Measurements from ENCODE around the gene STX5.
"Not testable (repeated sequence)": the region's sequence is repeated elsewhere in the genome, so short reads cannot be mapped to it uniquely, and the experiment has no call there.

Gene STX5

DNA sequence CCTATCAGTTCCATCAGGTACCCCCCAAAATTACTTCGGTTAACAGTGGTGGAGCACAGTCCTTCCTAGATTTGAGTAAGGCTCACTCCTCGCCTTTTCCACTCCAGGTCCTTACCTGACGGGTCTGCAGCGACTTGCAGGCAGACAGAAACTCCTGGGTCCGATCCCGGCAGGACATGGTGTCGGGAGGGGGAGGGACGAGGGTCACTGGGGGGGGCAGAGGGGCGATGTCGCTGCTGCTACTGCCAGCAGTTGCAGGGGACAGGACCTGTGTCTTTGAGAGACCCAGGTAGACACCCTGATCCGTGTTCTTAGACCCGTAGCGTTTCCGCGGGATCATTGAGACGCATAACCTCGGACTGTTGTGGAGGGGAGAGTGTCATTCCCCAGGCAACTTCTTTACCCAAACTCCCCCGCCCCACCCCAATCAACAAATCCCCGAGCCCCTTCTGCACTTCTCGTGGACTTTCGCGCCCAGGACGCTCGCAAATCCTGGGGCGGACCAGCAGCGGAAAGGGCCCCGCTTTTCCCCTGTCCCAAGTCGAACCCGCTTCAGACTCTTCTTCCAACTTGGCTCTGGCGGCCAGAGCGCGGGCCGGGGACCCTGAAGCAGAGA, 839 bp downstream of the STX5 start:
- DNase-seq (ENCODE audit: low spot score), result no peak
- no peak for FAIRE-seq

DNA sequence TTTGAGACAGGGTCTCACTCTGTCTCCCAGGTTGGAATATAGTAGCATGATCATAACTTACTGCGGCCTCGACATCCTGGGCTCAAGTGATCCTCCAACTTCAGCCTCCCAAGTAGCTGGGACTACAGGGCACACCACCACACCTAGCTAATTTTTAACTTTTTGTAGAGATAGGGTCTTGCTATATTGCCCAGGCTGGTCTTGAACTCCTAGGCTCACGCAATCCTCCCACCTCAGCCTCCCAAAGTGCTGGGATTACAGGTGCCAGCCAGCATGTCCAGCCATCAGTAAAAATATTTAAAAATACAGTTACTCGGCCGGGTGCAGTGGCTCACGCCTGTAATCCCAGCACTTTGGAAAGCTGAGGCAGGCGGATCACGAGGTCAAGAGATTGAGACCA, 3.7 kb downstream of the STX5 start:
- not testable (repeated sequence) for DNase-seq (ENCODE audit: low spot score); FAIRE-seq

DNA sequence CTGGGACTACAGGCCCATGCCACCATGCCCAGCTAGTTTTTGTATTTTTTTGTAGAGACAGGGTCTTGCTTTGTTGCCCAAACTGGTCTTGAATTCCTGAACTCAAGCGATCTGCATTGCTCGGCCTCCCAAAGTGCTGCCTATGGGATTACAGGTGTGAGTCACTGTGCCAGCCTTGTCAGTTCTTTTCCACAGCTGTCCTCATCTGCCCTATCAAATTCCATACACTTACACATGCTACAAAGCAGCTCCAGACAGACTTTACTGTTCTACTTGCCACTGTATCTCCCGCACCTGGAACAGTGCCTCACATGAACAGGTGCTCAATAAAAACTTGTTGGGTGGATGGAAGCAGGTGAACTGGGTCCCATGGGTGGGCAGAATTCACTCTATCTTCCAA, 8.2 kb downstream of the STX5 start:
- FAIRE-seq (no peak), DNase-seq (ENCODE audit: low spot score) (no peak)

DNA sequence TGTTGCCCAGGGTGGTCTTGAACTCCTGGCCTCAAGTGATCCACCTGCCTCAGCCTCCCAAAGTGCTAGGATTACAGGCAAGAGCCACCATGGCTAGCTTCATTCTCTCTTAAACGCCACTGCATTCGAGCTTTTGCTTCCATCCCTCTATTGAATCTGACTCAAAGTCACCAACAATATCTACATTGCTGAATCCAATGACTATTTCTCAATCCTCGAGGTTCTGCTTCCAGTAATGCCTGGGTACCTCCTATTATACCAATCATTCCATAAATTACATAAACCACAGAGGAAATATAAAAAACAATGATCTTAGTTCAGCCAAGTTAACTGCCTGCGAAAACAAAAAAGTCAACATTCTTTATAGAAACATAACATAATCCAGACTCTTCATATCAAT, 14.7 kb downstream of the STX5 start:
- DNase-seq (ENCODE audit: low spot score) (no peak), FAIRE-seq (no peak)

DNA sequence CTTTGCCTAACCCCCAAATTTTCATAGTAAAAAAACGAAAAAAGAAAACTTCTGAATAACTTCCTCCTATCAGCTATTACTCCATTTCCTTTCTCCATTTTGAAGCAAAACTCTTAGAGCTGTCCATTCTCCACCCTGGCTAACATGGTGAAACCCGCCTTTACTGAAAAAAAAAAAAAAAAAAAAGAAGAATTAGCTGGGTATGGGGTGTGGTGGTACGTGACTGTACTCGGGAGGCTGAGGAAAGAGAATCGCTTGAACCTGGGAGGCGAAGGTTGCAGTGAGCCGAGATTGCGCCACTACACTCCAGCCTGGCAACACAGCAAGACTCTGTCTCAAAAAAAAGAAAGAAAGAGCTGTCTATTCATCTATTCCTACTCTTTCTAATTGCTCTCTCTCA, 15.3 kb downstream of the STX5 start:
- DNase-seq (ENCODE audit: low spot score) (no peak), FAIRE-seq (no peak)

DNA sequence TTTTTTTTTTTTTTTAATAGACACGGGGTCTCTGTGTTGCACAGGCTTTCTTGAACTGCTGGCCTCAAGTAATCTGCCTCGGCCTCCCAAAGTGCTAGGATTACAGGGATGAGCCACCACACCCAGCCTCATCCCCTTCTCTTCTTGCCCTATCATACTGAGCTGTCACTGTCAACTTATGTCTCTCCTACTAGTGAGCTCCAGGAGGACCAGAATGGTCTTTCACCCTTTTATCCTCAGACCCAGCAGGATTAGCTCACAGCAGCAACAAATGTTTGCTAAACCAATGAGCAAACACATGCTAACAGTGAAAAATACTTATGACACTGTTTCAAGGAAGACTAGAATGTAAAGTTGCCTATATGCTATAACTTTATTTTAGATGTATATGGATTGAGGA, 20.2 kb downstream of the STX5 start:
- no peak for FAIRE-seq
- DNase-seq (ENCODE audit: low spot score), result no peak

DNA sequence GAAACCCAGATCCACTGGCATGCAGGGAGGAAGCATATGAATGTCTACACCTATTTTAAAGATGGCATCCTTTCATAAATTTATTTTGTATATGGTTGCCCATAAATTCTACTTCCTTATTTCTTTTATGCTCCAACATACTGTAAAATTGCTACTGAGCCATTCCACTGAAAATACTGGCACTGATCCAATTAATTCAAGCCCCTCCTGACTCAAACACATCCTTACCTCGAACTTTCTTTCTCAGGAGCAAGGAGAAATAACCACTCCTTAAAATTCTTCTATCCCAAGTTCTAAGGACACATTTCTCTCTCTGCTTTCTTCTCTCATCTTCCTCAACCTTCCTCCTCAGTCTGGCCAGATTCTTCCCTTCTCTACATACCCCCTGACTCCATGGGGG, 21.1 kb downstream of the STX5 start:
- FAIRE-seq (no peak), DNase-seq (ENCODE audit: low spot score) (no peak)

DNA sequence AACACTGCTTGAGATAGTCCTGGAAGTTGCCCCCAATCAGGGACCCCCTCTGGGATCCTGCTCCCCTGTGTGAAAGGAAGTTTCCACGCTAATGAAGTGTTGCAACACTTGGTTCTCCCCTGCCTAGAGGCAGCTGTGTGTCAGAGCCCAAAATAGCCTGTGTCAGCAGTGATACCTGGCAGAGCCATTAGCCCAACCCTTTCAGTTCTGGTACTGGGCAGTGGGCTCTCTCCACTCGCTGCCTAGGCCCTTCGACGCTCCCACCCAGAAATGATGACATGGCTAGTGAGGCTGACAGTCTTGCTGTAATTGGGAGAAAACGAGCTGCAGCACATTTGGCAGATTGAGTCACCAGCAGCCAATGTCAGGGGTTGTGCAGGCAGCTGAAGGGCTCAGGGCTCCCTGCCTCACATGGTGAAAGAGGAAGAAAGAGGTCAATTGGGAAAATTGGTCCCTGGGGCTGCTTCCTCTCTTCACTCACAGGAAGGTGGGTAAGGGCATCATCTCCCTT, 25.2 kb downstream of the STX5 start:
- no peak for DNase-seq (ENCODE audit: low spot score)
- FAIRE-seq, result no peak

DNA sequence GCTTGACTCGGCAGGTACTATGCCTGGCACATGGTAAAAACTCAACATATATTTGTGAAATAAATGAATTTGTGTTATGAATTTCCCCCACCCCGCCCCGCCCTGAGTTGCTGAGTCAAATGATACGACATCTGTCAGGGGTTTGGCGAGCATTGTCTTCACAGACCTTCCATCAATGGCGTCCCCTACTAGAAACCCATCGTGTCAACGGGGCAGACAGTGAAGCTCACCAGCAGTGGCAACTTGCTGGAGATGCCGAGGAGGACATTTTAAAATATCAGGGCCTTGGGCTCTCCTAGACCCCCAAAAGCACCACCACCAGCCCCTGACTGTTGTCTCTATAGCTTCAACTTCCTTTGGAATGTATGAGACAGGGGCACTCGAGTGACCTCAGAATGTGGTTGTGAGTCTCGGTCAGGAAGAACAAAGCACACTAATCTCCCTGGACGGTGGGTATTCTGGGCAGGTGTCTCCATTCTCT, 25.9 kb downstream of the STX5 start:
- FAIRE-seq (no peak), DNase-seq (ENCODE audit: low spot score) (no peak)

DNA sequence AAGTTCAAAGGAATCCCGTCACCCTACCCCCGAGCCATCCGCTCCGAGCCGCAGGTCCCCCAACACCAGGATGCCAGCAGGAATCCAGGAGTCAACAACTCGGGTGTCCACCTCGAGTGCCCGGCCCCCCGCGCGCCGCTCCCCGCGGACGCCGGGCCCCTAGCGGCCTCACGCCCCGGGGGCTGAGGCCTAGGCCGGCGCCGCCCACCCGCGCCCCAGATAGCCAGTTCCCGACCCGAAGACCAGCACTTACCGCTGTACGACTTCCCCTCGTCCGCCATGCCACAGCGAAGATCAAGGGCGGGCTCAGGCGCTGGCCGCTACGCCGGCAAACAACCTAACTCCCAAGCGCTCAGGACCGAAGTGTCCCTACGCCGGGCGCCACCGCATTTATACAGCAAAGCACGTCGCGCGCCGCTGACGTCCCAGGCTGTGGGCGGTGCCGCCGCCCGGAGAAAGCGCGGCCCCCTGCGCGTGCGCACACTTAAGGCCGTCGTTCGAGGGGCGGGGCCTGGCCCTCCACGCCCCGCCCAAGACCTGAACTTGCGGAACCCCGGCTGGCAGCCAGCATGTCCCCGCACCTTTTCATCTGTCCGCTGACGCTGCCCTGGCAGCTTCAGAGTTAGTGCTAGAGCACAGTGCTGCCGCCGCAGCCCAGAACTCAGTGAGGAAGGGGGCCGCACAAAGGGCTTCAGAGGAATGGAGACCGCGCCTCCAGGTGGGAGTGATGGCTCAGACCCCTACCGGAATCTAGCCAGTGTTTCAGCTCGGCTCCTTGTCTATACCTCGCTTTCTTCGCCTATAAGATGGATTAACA, 26.6 kb downstream of the STX5 start, which contains the start of gene NXF1:
Gene NXF1, minus strand, starts transcription at position 365 of the 817 bp plus-strand sequence. Its CDS starts 84 bp downstream, at position 281.
- no peak for FAIRE-seq
- peak; percentile 87 for DNase-seq (ENCODE audit: low spot score)

DNA sequence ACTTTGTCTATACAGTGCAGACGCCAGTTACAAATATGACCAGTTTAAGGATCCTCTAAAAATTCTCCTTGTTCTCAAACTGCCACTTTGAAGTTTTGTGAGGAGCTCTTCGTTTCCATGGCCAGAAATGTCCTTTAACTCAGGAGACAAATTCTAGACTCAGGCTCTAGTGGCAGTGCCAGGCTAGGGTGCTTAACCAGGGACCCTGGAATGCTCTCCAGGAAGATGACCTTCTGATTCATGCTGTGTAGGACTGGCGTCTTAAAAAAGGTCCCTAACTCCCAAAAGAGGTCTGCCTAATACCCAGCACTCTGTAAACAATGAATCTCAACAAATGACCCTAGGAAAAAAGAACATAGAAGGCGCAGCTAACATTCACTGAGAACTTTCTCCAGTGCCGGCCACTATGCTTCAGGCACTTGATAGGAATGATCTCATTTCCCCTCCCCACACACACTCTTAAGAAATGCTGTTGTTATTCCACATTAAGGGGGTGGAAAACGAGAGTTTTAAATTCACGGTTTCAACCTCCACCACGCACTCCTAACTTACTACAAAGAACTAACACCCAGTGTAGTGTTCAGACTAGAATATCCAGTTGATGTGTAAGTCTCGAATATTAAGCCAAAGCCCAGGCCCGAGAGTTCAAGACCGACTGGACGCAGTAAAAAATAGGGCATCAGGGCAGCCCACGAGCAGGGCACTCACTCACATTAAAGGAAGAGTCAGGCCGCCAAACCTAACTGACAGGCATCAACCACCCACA, 27.4 kb downstream of the STX5 start:
- DNase-seq (ENCODE audit: low spot score), result no peak
- no peak for FAIRE-seq

DNA sequence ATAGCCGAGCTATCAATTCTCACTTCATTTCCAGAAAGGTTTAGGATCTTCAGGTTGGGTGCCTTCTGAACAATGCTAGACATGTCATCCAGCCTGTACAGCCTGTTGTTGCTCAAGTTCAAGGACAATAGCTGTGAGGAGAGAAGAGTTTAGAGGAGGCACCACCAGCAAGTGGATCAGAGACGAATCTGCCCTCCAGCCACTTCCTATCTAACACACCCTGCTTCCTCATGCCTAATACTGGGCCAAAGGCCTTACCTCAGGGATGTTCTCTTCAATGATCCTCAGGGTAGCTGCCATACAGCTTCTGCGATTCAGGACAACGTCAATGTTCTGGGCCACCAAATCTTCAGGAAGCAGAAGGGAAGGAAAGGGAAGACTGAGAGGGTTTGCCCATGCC, 30.8 kb downstream of the STX5 start:
- FAIRE-seq, result no peak

DNA sequence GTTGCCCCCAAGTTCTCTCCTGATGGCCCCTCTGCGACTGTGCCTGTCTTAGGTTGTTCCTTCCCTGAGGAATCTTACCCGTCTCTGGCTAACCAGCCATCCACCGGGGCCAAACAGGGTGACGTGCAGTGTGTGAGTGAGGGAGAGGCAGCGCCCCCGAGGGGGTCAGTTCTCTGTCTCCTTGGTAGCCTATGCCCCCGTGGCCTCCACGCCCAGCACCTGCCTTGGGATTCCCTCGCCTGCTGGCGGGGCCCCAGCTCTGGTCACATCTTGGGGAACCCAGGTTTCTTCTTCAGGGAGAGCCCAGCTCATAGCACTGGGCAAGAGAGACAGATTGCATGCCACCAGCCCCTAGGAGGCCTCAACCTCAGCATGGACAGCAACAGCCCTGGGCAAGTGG, 32.4 kb downstream of the STX5 start:
- DNase-seq (ENCODE audit: low spot score), result no peak
- FAIRE-seq, result no peak

More for the DNA sequence above, 30.8 kb downstream of the STX5 start:
- no peak for DNase-seq (ENCODE audit: low spot score)

DNA sequence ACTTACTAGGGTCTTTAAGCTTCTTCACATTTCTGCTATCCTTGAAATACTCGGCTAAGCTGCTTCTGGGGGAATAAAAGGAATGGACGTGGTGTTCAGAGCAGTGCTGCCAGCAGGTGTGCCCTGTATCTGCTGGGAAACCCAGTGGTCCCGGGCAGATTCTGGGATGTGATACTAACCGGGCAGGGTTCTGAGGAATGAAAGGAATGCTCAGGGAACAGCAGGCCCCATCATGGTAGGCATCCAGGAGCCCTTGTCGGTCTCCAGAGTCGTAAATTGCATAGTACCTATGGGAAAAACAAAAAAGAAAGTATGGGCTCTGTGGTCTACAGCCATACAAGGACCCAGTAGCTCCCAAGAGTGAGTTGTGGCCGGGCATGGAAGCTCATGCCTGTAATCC, 35.6 kb downstream of the STX5 start:
- no peak for FAIRE-seq
- DNase-seq (ENCODE audit: low spot score), result no peak

DNA sequence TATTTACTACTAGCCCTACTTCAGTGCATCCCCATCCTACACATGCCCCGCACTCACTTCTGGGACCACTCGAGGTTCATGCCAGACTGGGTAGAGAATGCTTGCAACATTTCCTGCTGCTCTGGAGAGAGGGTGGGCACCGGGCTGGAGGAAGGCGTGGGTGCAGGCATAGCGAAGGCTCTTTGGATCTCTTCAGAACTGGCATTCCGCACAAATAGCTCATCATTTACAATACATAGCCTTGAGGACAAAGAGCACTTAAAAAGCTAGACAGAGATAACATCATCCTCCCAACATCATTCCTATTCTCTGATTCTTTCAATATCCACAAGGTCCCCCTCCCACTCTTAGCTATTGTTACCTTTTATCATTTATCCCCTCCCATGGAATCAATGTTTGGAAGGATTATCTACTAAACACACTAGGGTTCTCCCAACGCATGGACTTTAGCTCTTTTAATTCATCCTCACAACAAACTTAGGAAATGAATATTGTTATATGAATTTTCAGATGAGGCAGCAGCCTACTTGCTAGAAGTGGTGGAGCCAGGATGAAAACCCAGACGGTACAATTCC, 37.6 kb downstream of the STX5 start:
- FAIRE-seq (no peak), DNase-seq (ENCODE audit: low spot score) (no peak)

DNA sequence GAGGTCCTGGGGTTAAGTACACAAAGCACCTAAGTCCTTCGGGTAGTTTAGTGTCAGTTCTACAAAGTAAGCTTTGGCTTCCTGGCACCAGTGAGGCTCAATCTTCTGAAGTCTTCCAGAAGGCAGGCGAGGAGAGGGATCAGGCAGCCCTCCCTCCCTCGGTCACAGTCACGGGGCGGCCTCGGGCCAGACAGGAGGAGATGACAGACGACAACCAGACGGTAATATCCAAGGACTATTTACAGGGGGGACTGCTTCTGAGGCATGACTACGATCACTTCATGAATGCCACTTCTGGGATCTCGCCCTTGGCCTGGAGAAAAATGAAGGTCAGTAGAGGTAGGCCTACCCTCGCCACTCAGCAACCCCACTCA, 39.7 kb downstream of the STX5 start:
- FAIRE-seq (no peak), DNase-seq (ENCODE audit: low spot score) (no peak)

DNA sequence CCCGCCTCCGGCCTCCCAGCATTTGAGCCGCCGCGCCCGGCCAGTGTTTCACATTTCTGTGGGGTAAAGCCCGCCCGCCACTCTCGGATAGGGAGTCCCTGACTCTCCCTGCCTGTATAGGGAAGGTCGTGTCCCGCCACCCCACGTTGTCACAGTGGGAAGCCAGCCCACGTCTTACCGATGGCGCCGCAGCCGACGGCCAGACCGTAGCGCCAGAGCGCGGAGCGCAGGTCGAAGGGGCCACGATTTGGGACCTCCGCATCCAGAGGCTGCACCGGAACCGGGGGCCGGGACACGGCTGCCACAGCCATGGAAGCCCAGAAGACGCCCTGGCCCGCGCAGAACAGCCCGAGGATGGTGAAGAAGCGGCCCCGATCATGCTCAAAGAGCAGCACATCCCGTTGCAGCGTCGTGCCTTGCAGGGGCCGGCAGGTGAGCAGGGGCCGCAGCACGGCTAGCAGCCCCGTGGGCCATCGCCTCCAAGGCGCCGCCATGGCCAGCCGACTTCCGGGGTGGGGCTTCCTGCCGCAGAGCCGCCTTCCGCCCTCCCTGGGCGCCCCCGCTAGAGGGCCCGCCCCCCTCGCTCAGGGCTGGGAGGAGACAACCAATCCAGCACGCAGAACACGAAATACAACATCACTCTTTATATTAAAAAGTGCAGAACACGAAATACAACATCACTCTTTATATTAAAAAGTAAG, 40.2 kb downstream of the STX5 start, which contains the start of gene TMEM223:
Gene TMEM223, minus strand, starts transcription at position 506 of the 701 bp plus-strand sequence. Its CDS starts 12 bp downstream, at position 494.
- DNase-seq (ENCODE audit: low spot score) (peak; percentile 55), FAIRE-seq (no peak)

DNA sequence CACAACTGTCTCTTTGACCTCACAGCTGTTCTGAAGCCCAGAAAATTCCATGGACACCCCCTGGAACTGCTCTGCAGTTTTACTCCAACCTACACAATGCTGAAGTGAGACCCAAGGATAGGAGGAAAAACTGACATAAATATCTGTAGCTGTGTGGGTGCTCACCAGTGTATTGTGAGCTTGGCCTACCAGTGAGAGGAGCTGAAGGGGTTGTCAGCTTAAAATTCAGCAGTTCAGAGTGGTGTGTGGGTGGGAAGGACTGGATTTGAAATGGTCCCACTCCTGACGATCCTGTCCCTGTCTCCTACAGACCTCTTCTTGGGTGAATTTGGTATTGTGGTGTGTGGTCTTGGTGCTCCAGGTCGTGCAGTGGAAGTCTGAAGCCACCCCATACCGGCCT, 42.3 kb downstream of the STX5 start:
- FAIRE-seq (no peak), DNase-seq (ENCODE audit: low spot score) (no peak)

DNA sequence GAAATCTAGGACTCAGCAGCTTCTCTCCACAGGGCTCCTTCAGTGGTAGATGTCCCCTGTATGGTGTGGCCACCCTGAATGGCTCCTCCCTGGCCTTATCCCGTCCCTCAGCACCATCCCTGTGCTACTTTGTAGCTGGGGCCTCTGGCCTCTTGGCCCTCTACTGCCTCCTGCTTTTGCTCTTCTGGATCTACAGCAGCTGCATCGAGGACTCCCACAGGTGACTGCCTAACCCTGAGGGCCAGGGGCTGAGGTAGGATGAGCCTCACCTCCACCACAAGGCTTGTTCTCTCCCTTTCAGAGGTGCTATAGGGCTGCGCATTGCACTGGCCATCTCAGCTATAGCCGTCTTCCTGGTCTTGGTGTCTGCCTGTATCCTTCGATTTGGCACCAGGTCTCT, 42.9 kb downstream of the STX5 start:
- FAIRE-seq, result no peak
- DNase-seq (ENCODE audit: low spot score), result no peak

DNA sequence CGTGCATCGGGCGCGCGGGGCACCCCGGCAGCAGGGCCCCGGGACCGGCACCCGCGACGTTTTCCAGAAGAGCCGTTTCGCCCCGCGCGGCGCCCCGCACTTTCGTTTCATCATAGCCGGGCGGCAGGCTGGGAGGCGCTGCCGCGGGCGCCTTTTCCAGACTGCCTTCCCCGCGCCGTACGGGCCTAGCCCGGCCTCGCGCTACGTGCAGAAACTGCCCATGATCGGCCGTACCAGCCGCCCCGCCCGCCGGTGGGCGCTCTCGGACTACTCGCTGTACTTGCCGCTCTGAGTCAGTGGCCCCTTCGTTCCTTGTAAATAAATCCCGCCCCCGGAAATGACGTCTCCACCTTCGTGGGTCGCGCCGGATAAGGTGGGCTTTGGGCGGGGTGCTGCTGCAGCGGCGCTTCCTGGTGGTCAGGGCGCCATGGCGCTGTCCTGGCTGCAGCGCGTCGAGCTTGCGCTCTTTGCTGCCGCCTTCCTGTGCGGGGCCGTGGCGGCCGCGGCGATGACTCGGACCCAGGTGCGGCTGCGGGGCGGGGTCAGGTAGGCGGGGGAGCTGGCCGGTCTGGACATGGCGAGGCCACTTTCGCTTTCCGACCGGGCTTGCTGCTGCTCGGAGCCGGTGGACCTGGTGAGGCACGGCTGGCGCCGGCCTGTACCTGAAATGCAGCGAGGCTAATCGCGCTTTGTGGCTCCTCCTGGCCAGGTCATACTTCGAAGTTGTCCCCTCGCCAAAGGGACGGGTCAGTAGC, 44.7 kb downstream of the STX5 start, which contains the start of gene TMEM179B:
Gene TMEM179B, plus strand, starts transcription at position 398 of the 755 bp plus-strand sequence. Its CDS starts 30 bp downstream, at position 428.
- FAIRE-seq (peak; percentile 7), DNase-seq (ENCODE audit: low spot score) (peak; percentile 91)

Data from RCC 7860 (cell line).